ENCODE data around the gene DDX20.

Gene DDX20

DNA sequence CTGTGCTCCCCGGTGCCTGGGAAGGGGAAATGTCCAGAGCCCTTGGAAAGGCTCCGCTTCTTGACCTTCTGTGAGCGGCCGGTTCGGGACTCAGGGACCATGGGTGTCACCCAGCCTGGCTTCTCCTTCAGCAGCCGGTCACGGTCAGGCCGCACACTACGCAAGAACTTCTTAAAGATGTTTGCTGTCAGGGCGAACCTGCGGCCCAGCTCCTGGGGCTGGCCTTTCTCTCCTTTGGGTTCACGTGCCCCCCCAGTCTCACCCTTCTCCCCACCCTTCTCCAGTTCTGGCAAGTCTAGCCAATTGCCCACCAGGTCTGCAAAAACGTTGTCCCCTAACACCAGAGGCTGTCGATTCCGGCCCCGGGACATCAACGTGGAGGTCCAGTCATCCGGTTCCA, 28.6 kb upstream of the DDX20 start:
- Histone ChIP-seq H3K4me3 (ENCODE audit: low read length) (no peak overlapping the region), H4K20me1 (ENCODE audit: control insufficient read depth, insufficient read depth, low read depth, low read length) (no peaks in the 10 kb centered on the region), H3K27me3 (ENCODE audit: control insufficient read depth, low read length) (no peaks in the 10 kb centered on the region), H3F3A (ENCODE audit: control insufficient read depth, insufficient read depth) (0 out of 2 replicates have a peak, but pooled peaks cover 3% of the 10 kb centered on the region), H3K4me2 (ENCODE audit: low read length) (no peak overlapping the region), H3K4me1 (ENCODE audit: control insufficient read depth, low read length) (peaks cover 19% of the 10 kb centered on the region), H3K79me2 (ENCODE audit: control insufficient read depth, low read length) (no peaks in the 10 kb centered on the region), H3K27ac (ENCODE audit: low read depth, low read length) (no peak overlapping the region), H3K9me3 (ENCODE audit: control insufficient read depth, insufficient read depth, low read length) (no peaks in the 10 kb centered on the region), H3K36me3 (ENCODE audit: control insufficient read depth, low read length) (no peaks in the 10 kb centered on the region), H3K9me2 (replicated peaks; ENCODE audit: control insufficient read depth, low read length) (no peaks in the 10 kb centered on the region)
- no peak for TF ChIP-seq EZH2phosphoT487 (IDR thresholded peaks at IDR 0.05; ENCODE audit: borderline replicate concordance, low read length)
- TF ChIP-seq, protein P1, sequence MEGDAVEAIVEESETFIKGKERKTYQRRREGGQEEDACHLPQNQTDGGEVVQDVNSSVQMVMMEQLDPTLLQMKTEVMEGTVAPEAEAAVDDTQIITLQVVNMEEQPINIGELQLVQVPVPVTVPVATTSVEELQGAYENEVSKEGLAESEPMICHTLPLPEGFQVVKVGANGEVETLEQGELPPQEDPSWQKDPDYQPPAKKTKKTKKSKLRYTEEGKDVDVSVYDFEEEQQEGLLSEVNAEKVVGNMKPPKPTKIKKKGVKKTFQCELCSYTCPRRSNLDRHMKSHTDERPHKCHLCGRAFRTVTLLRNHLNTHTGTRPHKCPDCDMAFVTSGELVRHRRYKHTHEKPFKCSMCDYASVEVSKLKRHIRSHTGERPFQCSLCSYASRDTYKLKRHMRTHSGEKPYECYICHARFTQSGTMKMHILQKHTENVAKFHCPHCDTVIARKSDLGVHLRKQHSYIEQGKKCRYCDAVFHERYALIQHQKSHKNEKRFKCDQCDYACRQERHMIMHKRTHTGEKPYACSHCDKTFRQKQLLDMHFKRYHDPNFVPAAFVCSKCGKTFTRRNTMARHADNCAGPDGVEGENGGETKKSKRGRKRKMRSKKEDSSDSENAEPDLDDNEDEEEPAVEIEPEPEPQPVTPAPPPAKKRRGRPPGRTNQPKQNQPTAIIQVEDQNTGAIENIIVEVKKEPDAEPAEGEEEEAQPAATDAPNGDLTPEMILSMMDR (IDR thresholded peaks at IDR 0.05; ENCODE audit: low read depth, low read length, poor library complexity, severe bottlenecking) = no peak

DNA sequence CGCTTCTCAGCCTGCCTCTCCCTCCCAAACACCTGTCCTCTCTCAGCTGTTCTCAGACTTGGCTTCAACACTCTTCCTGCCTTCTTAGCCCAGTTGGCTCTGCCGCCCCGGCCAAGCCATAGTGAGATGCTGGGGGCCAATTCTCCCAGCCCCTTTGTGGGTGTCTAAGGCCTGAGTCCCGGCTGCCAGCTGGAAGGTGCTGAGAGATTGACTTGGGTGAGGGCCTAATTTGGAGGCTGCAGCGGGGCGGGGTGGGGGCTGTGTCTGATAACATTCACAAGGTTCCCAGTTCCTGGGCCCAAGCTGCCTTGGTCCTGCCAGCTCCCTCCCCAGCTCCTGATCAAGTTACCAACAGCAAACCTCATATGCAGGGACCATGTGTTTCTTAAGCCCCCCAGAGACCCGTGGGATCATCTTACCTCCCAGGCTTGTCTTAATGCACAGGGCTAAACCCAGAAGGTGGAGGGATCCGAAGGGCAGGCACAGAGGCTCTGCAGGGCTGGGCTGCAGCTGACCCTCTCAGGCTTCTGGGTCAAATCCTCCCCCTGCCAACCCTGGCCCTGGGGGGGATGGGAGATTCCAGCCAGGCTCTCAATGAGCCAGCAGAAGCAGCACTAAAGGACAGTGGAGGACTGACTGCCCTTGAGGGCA, 26.3 kb upstream of the DDX20 start:
- Histone ChIP-seq H3F3A (ENCODE audit: control insufficient read depth, insufficient read depth) (no peaks in the 10 kb centered on the region), H4K20me1 (ENCODE audit: control insufficient read depth, insufficient read depth, low read depth, low read length) (no peaks in the 10 kb centered on the region), H3K27me3 (ENCODE audit: control insufficient read depth, low read length) (no peaks in the 10 kb centered on the region), H3K27ac (ENCODE audit: low read depth, low read length) (no peak overlapping the region), H3K36me3 (ENCODE audit: control insufficient read depth, low read length) (no peaks in the 10 kb centered on the region), H3K4me3 (ENCODE audit: low read length) (no peak overlapping the region), H3K4me2 (ENCODE audit: low read length) (no peak overlapping the region), H3K4me1 (ENCODE audit: control insufficient read depth, low read length) (peaks cover 7% of the 10 kb centered on the region; the same call in 1 of the 2 replicates), H3K79me2 (ENCODE audit: control insufficient read depth, low read length) (no peaks in the 10 kb centered on the region), H3K9me2 (replicated peaks; ENCODE audit: control insufficient read depth, low read length) (no peaks in the 10 kb centered on the region), H3K9me3 (ENCODE audit: control insufficient read depth, insufficient read depth, low read length) (no peaks in the 10 kb centered on the region)
- TF ChIP-seq, protein P1 (IDR thresholded peaks at IDR 0.05; ENCODE audit: low read depth, low read length, poor library complexity, severe bottlenecking) = no peak
- no peak for TF ChIP-seq EZH2phosphoT487 (IDR thresholded peaks at IDR 0.05; ENCODE audit: borderline replicate concordance, low read length)

GRCh38 chr1:111729946-111730681, 25.6 kb upstream of the DDX20 start:
- Histone ChIP-seq H3K4me1 (ENCODE audit: control insufficient read depth, low read length) (peaks cover 6% of the 10 kb centered on the region; the same call in 1 of the 2 replicates), H3K4me3 (ENCODE audit: low read length) (no peak overlapping the region), H3K9me3 (ENCODE audit: control insufficient read depth, insufficient read depth, low read length) (no peaks in the 10 kb centered on the region), H3F3A (ENCODE audit: control insufficient read depth, insufficient read depth) (no peaks in the 10 kb centered on the region), H3K79me2 (ENCODE audit: control insufficient read depth, low read length) (no peaks in the 10 kb centered on the region), H3K27me3 (ENCODE audit: control insufficient read depth, low read length) (no peaks in the 10 kb centered on the region), H4K20me1 (ENCODE audit: control insufficient read depth, insufficient read depth, low read depth, low read length) (no peaks in the 10 kb centered on the region), H3K4me2 (ENCODE audit: low read length) (no peak overlapping the region), H3K36me3 (ENCODE audit: control insufficient read depth, low read length) (no peaks in the 10 kb centered on the region), H3K27ac (ENCODE audit: low read depth, low read length) (no peak overlapping the region), H3K9me2 (replicated peaks; ENCODE audit: control insufficient read depth, low read length) (no peaks in the 10 kb centered on the region)
- TF ChIP-seq EZH2phosphoT487 (IDR thresholded peaks at IDR 0.05; ENCODE audit: borderline replicate concordance, low read length) = no peak
- TF ChIP-seq, protein P1 (IDR thresholded peaks at IDR 0.05; ENCODE audit: low read depth, low read length, poor library complexity, severe bottlenecking) = no peak

Measured in DOHH2 (cell line).